Loucy (cell line): ENCODE results near the gene ACVR2B.

Experiments
- H2AFZ ChIP-seq: fragments of 200-600 bp; sonication (generic); 2 replicates; pipeline ENCODE4 v1.6.0; 2016; ENCODE audit warnings: antibody characterized with exemption, mild to moderate bottlenecking, low read length, moderate library complexity
- H3F3A ChIP-seq: fragments of 200-600 bp; 2 replicates; pipeline ENCODE4 v1.6.0; 2016; ENCODE audit warnings: antibody characterized with exemption, low read depth, mild to moderate bottlenecking
- H3K27me3 ChIP-seq: fragments of 200-600 bp; sonication (generic); 2 replicates; pipeline ENCODE4 v1.6.1; 2014; ENCODE audit warnings: low read length, mild to moderate bottlenecking; ENCODE audit not compliant: insufficient read depth, poor library complexity, severe bottlenecking
- H3K36me3 ChIP-seq: fragments of 200-600 bp; sonication (generic); 2 replicates; pipeline ENCODE4 v1.6.1; 2016; ENCODE audit warnings: low read length; ENCODE audit not compliant: insufficient read depth
- H3K4me1 ChIP-seq: fragments of 200-600 bp; sonication (generic); 2 replicates; pipeline ENCODE4 v1.5.1; 2014; ENCODE audit warnings: low read length, mild to moderate bottlenecking; ENCODE audit not compliant: insufficient read depth, poor library complexity, severe bottlenecking
- H3K4me2 ChIP-seq: fragments of 200-600 bp; sonication (generic); 2 replicates; pipeline ENCODE4 v1.6.0; 2014; ENCODE audit warnings: antibody characterized with exemption, low read length, low read depth, mild to moderate bottlenecking; ENCODE audit not compliant: poor library complexity, severe bottlenecking
- H3K4me3 ChIP-seq: fragments of 200-600 bp; sonication (generic); 2 replicates; pipeline ENCODE4 v1.5.1; 2014; ENCODE audit warnings: low read length, mild to moderate bottlenecking, mixed read lengths; ENCODE audit not compliant: poor library complexity, severe bottlenecking
- H3K79me2 ChIP-seq: fragments of 200-600 bp; sonication (generic); 2 replicates; pipeline ENCODE4 v1.6.1; 2014; ENCODE audit warnings: low read length; ENCODE audit not compliant: insufficient read depth
- H3K9ac ChIP-seq: fragments of 200-600 bp; sonication (generic); 2 replicates; pipeline ENCODE4 v1.6.0; 2014; ENCODE audit warnings: mild to moderate bottlenecking, low read depth, low read length, moderate library complexity; ENCODE audit not compliant: poor library complexity, severe bottlenecking
- H3K9me2 ChIP-seq: fragments of 200-600 bp; sonication (generic); replicated peaks from 2 replicates; pipeline ENCODE4 v1.6.1; 2016; ENCODE audit warnings: low read depth, low read length, mixed read lengths
- H3K9me3 ChIP-seq: fragments of 200-600 bp; sonication (generic); 2 replicates; pipeline ENCODE4 v1.6.1; 2014; ENCODE audit warnings: mild to moderate bottlenecking, antibody characterized with exemption, low read length, low read depth; ENCODE audit not compliant: insufficient read depth
- H4K20me1 ChIP-seq: fragments of 200-600 bp; sonication (generic); 2 replicates; pipeline ENCODE4 v1.6.0; 2014; ENCODE audit warnings: antibody characterized with exemption, low read length, mild to moderate bottlenecking; ENCODE audit not compliant: insufficient read depth, poor library complexity, severe bottlenecking
- EZH2phosphoT487 ChIP-seq: fragments of 200-600 bp; IDR thresholded peaks from 2 replicates; pipeline ENCODE4 v1.6.1; 2018; ENCODE audit warnings: antibody characterized with exemption, mild to moderate bottlenecking, moderate library complexity, borderline replicate concordance
- TF ChIP-seq, protein P1 (sequence below): fragments of 200-600 bp; sonication (generic); conservative IDR thresholded peaks from 2 replicates; pipeline ENCODE4 v1.5.1; 2014; ENCODE audit warnings: mild to moderate bottlenecking, antibody characterized with exemption, low read length

ACVR2B gene

DNA sequence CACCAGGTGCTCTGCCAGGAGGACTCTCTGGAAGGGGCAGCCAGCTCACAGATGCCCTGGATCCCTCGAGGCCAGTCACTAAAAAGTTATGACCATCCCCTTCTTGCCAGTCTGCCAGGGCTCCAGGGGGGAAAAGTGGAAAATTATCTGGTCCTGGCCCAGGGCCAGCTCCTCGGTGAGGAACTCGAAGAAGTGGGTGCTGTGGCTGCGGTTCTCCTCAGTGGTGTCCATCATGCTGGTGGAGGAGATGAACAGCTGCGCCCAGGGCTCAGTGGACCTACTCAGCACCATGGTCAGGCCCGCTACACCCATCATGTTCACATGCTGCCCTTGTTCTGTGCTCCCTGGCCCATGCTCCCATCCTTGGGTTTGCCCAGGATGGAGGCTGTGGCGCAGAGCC lies 61.7 kb downstream of the ACVR2B start:
- H2AFZ ChIP-seq: no peak overlapping the region

DNA sequence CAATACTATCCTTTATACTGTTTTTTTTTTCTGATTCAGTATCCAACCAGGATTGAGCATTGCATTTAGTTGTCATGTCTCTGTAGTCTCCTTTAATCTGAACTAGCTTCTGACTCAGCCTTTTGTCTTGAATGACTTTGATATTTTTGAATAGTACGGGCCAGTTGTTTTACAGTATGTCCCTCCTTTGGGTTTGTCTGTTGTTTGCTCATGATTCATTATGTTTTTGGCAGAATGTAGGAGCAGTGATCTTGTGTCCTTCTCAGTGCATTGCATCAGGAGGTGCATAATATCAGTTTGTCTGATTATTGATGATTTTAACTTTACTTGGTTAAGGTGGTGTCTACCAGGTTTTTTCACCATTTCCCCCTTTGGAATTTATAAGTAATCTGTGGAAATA lies 63.0 kb downstream of the ACVR2B start:
- Histone ChIP-seq H3K4me3 (no peak overlapping the region), H4K20me1 (no peaks in the 10 kb centered on the region), H3K4me2 (no peak overlapping the region), H3K9me2 (no peaks in the 10 kb centered on the region), H2AFZ (no peak overlapping the region), H3K27me3 (no peaks in the 10 kb centered on the region), H3K9ac (no peak overlapping the region), H3K9me3 (no peaks in the 10 kb centered on the region), H3K4me1 (no peaks in the 10 kb centered on the region), H3F3A (no peaks in the 10 kb centered on the region), H3K36me3 (peaks cover 17% of the 10 kb centered on the region; the same call in 1 of the 2 replicates), H3K79me2 (no peaks in the 10 kb centered on the region)
- TF ChIP-seq EZH2phosphoT487: no peak
- TF ChIP-seq, protein P1, sequence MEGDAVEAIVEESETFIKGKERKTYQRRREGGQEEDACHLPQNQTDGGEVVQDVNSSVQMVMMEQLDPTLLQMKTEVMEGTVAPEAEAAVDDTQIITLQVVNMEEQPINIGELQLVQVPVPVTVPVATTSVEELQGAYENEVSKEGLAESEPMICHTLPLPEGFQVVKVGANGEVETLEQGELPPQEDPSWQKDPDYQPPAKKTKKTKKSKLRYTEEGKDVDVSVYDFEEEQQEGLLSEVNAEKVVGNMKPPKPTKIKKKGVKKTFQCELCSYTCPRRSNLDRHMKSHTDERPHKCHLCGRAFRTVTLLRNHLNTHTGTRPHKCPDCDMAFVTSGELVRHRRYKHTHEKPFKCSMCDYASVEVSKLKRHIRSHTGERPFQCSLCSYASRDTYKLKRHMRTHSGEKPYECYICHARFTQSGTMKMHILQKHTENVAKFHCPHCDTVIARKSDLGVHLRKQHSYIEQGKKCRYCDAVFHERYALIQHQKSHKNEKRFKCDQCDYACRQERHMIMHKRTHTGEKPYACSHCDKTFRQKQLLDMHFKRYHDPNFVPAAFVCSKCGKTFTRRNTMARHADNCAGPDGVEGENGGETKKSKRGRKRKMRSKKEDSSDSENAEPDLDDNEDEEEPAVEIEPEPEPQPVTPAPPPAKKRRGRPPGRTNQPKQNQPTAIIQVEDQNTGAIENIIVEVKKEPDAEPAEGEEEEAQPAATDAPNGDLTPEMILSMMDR: no peak

More for the DNA sequence above, 61.7 kb downstream of the ACVR2B start:
- Histone ChIP-seq H3K27me3 (no peaks in the 10 kb centered on the region), H4K20me1 (no peaks in the 10 kb centered on the region), H3K4me1 (no peaks in the 10 kb centered on the region), H3K4me2 (no peak overlapping the region), H3K9me3 (no peaks in the 10 kb centered on the region), H3K79me2 (no peaks in the 10 kb centered on the region), H3K9me2 (no peaks in the 10 kb centered on the region), H3F3A (no peaks in the 10 kb centered on the region), H3K4me3 (no peak overlapping the region), H3K9ac (no peak overlapping the region), H3K36me3 (peaks cover 22% of the 10 kb centered on the region; the same call in 1 of the 2 replicates)
- no peak for TF ChIP-seq EZH2phosphoT487
- TF ChIP-seq, protein P1: no peak

DNA sequence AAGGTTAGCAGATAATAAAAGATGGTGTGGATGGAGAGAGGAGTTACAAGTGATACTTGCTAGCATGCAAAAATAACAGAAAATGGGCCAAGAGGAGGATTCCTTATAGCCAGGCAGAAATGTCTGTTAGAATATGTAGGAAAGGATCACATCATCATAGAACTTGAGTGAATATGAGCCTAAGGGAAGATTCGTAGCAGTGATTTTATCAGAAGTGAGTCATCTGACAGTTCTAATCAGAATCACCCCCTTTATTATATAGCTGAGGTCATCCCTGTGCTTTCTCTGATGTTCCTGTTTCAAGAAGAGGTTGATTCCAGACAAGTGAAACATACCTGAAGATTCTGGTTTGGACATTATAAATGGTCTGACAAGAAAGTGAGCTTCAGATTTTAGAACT lies 65.3 kb downstream of the ACVR2B start:
- H2AFZ ChIP-seq: no peak overlapping the region
- no peaks in the 10 kb centered on the region for H4K20me1 ChIP-seq
- no peak overlapping the region for H3K9ac ChIP-seq
- no peaks in the 10 kb centered on the region for H3K27me3 ChIP-seq
- H3K4me2 ChIP-seq: no peak overlapping the region
- H3K79me2 ChIP-seq: no peaks in the 10 kb centered on the region
- H3F3A ChIP-seq: no peaks in the 10 kb centered on the region
- no peaks in the 10 kb centered on the region for H3K4me1 ChIP-seq
- H3K4me3 ChIP-seq: no peak overlapping the region
- H3K9me2 ChIP-seq: no peaks in the 10 kb centered on the region
- H3K36me3 ChIP-seq: peaks cover 21% of the 10 kb centered on the region; the same call in 1 of the 2 replicates
- TF ChIP-seq, protein P1: no peak
- TF ChIP-seq EZH2phosphoT487: no peak
- H3K9me3 ChIP-seq: no peaks in the 10 kb centered on the region
